GM19193 (cell line): ENCODE results near the gene SDK2.

Experiments used
- POLR2A ChIP-seq: IDR thresholded peaks from 4 replicates; pipeline ENCODE4 v1.6.1; 2011; ENCODE audit not compliant: insufficient read depth, insufficient read length; ENCODE audit errors: extremely low read depth

SDK2 gene

GRCh38 chr17:73632513-73632912, 11.7 kb downstream of the SDK2 start:
- no peak for TF ChIP-seq POLR2A

DNA sequence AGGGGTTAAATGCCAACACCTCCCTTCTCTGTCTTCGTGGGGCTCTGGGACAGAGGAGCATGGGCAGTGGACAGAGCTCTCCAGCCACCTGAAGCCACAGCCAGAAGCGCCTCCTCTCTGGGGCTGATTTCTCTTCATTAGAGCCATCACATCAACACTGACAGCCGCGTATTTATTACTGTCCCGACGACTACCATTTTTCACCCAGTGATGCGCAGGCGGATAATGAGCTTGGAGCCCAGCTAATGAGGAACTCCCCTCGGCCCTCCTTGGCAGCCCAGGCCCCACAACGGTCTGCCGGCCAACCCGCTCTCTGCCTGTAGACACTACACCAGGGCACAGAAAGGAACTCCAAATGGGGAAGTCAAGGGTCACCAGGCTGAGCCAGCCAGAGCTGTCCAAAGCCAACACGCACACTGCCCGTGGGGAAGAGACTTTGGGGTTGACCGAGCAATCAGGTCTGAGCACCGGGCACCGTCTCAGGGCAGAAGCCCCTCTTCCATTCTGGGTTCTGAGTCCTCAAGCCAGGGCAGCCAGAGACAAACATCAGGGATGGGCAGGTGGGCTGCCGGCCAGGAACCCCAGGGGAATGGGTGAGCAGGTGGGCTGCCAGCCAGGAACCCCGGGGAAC, 13.2 kb downstream of the SDK2 start:
- no peak for TF ChIP-seq POLR2A

DNA sequence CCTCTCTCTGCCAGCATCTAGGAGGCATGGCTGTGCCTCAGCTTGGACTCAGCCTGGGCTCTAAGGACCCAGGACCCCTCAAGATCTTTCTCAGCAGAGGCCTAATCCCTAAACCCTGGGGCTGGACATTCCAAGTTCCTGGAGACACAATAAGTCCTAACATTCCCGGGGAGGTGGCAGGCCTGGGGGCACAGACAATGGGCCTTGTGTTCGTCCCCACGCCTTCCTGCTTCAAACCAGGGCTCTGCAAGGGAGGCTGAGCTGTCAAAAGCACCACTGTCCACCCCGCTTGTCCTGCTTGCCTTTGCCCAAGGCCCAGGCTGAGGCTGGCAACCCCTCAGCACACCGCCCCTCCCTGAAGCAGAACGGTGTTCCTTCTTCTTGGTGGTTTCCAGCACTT, 13.7 kb downstream of the SDK2 start:
- no peak for TF ChIP-seq POLR2A

- no peak for TF ChIP-seq POLR2A
Observed at GRCh38 chr17:73628642-73629552, 15.3 kb downstream of the SDK2 start.

- TF ChIP-seq POLR2A = no peak
Observed at GRCh38 chr17:73625991-73626673, 18.1 kb downstream of the SDK2 start.

- TF ChIP-seq POLR2A = no peak
Observed at GRCh38 chr17:73625006-73625405, 19.2 kb downstream of the SDK2 start.

DNA sequence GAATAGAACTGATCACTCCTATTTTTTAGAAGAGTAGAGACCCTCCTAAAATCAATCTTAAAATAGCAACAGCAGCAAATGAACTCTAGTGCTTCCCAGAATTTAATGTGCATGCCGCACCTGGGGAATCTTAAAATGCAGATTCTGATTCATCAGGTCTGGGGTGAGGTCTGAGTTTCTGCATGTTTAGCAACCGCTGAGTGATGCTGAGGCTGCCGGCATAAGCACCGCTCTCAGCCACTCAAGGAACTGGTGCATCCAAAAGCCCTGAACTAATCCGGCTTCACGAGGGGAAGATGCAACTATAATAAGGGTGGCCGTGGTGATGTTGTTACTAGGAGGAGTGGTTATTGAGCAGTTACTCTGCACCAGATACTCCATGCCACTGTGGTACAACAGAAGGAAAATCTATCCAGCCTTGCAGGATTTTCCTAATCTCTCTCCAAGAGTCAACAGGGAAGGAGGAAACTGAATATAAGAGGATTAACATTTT, 19.7 kb downstream of the SDK2 start:
- no peak for TF ChIP-seq POLR2A

DNA sequence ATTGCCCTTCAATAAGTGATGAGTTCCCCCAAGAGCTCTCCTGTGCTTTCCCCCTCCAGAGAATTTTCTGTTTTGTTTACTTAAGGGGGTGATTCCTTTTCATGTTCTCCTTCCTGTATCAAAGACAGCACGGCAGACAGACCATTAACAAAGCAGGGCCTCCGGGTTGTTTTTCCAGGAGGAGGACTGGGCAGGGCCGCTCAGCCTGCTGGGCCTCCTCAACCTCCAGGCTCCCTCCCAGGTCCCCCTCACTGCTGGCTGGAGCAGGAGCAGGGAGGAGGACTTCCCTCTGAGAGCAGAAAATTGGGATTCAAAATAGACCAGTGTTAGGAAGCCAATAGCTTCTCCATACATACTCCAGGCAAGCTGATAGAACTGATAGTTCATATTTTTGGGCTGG, 20.4 kb downstream of the SDK2 start:
- TF ChIP-seq POLR2A = no peak

GRCh38 chr17:73623247-73623646, 21.0 kb downstream of the SDK2 start:
- no peak for TF ChIP-seq POLR2A

- no peak for TF ChIP-seq POLR2A
Observed at GRCh38 chr17:73622381-73622780, 21.9 kb downstream of the SDK2 start.

DNA sequence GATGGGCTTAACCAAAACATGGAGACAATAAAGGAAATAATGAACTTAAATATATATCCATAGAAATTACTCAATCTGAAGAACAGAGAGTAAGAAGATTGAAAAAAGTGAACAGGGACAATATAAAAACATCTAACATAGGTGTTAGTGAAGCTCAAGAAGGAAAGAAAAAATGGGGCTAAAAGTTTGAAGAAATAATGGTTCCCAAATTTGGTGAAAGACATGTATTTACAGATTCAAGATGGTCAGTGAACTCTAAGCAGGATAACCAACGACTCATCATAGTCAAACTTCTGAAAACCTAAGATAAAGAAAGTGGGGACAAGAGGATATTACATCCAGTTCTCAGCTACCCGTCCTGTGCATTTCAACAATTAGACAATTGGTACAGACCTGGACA, 22.6 kb downstream of the SDK2 start:
- no peak for TF ChIP-seq POLR2A

- no peak for TF ChIP-seq POLR2A
Observed at GRCh38 chr17:73620414-73620813, 23.8 kb downstream of the SDK2 start.

DNA sequence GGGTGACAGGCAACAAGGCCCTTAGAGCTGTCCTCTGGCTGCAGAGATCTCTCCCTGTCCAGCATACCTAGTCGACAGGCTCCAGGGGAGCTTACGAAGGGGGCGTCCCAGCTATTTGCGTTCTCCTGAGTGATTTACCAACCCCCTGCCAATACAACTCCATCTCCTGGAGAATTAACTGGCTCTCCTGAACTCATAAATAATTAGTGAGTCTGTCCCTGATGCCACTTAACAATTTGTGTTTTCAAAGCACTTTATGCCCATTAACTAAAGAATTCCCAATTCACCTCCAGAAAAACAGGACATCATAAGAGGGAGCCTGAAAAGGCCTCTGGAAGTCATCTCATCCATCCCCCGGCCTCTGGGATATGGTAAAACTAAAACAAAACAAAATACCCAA, 26.7 kb downstream of the SDK2 start:
- no peak for TF ChIP-seq POLR2A

DNA sequence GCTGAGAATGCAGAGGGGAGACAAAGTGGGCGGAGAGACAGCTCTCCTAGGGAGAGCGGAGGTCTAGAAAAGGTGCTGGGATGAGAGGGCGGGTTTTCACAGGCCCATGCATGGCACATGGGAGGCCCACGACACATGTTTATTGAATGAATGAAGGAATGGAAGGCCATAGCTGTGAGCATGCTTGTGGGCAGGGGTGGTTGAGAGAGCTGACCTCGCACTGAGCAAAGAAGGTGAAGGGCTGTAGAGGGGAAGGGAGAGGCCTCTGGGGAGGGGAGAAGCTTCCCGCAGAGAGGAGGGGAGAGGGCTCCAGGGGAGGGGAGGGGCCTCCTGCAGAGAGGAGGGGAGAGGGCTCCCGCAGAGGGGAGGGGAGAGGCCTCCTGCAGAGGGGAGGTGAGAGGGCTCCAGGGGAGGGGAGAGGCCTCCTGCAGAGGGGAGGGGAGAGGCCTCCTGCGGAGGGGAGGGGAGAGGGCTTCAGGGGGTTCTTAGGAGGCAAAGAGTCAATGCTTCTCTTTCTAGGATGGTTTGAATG, 27.3 kb downstream of the SDK2 start:
- TF ChIP-seq POLR2A = no peak
